HCT116 (cell line): ENCODE results near the gene KSR2. TPM values are rescaled to one million over a fixed set of nuclear protein-coding genes. Genes with fewer than 3 reads are reported as not detected.
A peak's percentile ranks its signal among the peaks of the same experiment; 100 is the strongest.
"Not testable (repeated sequence)": the region's sequence is repeated elsewhere in the genome, so short reads cannot be mapped to it uniquely, and the experiment has no call there.

ENCODE experiments used
- ATAC-seq: fragments of 200-7000 bp; cut with Tn5 transposase; 2 replicates; pipeline ENCODE4 v1.9.1; 2020; ENCODE audit warnings: mild to moderate bottlenecking, moderate library complexity
- BruUV-seq: library from RNA; stranded (reverse); fragments of 400-500 nt; replicated peaks from 2 replicates; lab custom pipeline; 2021; lab: Mats Ljungman, UMichigan
- CTCF ChIA-PET: fragments of 300-600 bp; sonication (Branson Sonifier 250); formaldehyde crosslinking; loops from one replicate; lab custom pipeline; 2021; ENCODE audit warnings: antibody characterized with exemption; lab: Charles Lee
- POLR2A ChIA-PET: fragments of 300-600, 350-600 bp; sonication (Branson Sonifier 250); formaldehyde crosslinking; loops from one replicate; lab custom pipeline; 2021; ENCODE audit warnings: antibody characterized with exemption; lab: Charles Lee
- RAD21 ChIA-PET, 2 experiments: fragments of 300-600 bp; sonication (Branson Sonifier 250); formaldehyde crosslinking; loops; one replicate each; lab custom pipeline; 2023; ENCODE audit warnings: low total read pairs in 2 of 2; ENCODE audit not compliant: uncharacterized antibody in 2 of 2, unreplicated experiment in 2 of 2, low non-redundant PET in 1 of 2; lab: Charles Lee
- DNase-seq: peaks from one replicate; pipeline ENCODE4 v3.0.0-alpha.2; 2010; ENCODE audit warnings: low read depth, low spot score
- H2AFZ ChIP-seq: fragments of 200-600 bp; shearing (Covaris generic), sonication (generic); 2 replicates; pipeline ENCODE4 v1.6.1; 2017; ENCODE audit warnings: low read depth, mixed run types, mixed read lengths, antibody characterized with exemption, low read length; ENCODE audit not compliant: poor library complexity, severe bottlenecking
- H3K27ac ChIP-seq: 2 replicates; pipeline ENCODE4 v1.5.1; 2012; ENCODE audit warnings: low read depth, low read length
- H3K27me3 ChIP-seq: fragments of 200-600 bp; sonication (generic); 2 replicates; pipeline ENCODE4 v1.6.1; 2016; ENCODE audit warnings: mixed run types, low read length, mixed read lengths; ENCODE audit not compliant: insufficient read depth
- H3K36me3 ChIP-seq, 2 experiments: fragments of 200-500 bp in 1 of 2; fragments of 200-600 bp in 1 of 2; sonication (Bioruptor generic) in 1 of 2; sonication (generic) in 1 of 2; 2 replicates each; pipeline versions ENCODE4 v1.5.1 to v1.6.1; 2014 to 2016; ENCODE audit warnings: low read length in 2 of 2, inconsistent platforms in 1 of 2, mixed read lengths in 1 of 2, mixed run types in 1 of 2; ENCODE audit not compliant: insufficient read depth in 2 of 2, control insufficient read depth in 1 of 2
- H3K4me1 ChIP-seq, 2 experiments: fragments of 200-600 bp in 1 of 2; sonication (generic) in 1 of 2; 2 replicates each; pipeline versions ENCODE4 v1.5.1 to v1.6.1; 2012 to 2017; ENCODE audit warnings: low read length in 2 of 2, inconsistent platforms in 1 of 2, mild to moderate bottlenecking in 1 of 2, mixed read lengths in 1 of 2, mixed run types in 1 of 2, moderate library complexity in 1 of 2; ENCODE audit not compliant: insufficient read depth in 2 of 2, control insufficient read depth in 1 of 2
- H3K4me2 ChIP-seq: fragments of 200-600 bp; sonication (generic); 2 replicates; pipeline ENCODE4 v1.6.1; 2017; ENCODE audit warnings: mixed run types, low read length, mixed read lengths
- H3K4me3 ChIP-seq, 2 experiments: fragments of 200-600 bp in 1 of 2; sonication (generic) in 1 of 2; replicated peaks in 1 of 2; 2 replicates each; pipeline ENCODE4 v1.5.1; 2011 to 2016; ENCODE audit warnings: low read length in 2 of 2, control low read depth in 1 of 2, low read depth in 1 of 2, mild to moderate bottlenecking in 1 of 2, mixed read lengths in 1 of 2, mixed run types in 1 of 2
- H3K79me2 ChIP-seq: fragments of 200-600 bp; sonication (generic); 2 replicates; pipeline ENCODE4 v1.6.1; 2017; ENCODE audit warnings: mild to moderate bottlenecking, mixed run types, low read length, moderate library complexity, mixed read lengths; ENCODE audit not compliant: insufficient read depth
- H3K9ac ChIP-seq: fragments of 200-600 bp; sonication (generic); 2 replicates; pipeline ENCODE4 v1.6.1; 2016; ENCODE audit warnings: low read length, mixed read lengths
- H3K9me2 ChIP-seq: fragments of 200-600 bp; sonication (generic), shearing (Covaris generic); 2 replicates; pipeline ENCODE4 v1.6.1; 2017; ENCODE audit warnings: mixed run types, mild to moderate bottlenecking, moderate library complexity; ENCODE audit not compliant: insufficient read depth
- H3K9me3 ChIP-seq, 2 experiments: fragments of 200-500 bp in 1 of 2; fragments of 200-600 bp in 1 of 2; sonication (Bioruptor generic) in 1 of 2; sonication (generic) in 1 of 2; 2 replicates each; pipeline ENCODE4 v1.6.1; 2014 to 2017; ENCODE audit warnings: low read length in 2 of 2, mixed read lengths in 2 of 2, inconsistent platforms in 1 of 2, low read depth in 1 of 2, mild to moderate bottlenecking in 1 of 2, mixed run types in 1 of 2, moderate library complexity in 1 of 2; ENCODE audit not compliant: control insufficient read depth in 1 of 2, insufficient read depth in 1 of 2
- H4K20me1 ChIP-seq: fragments of 200-600 bp; sonication (generic), shearing (Covaris generic); 2 replicates; pipeline ENCODE4 v1.6.1; 2017; ENCODE audit warnings: mixed run types, mild to moderate bottlenecking, moderate library complexity; ENCODE audit not compliant: insufficient read depth
- CEBPB ChIP-seq: IDR thresholded peaks from 2 replicates; pipeline ENCODE4 v1.6.1; 2012; ENCODE audit warnings: low read depth
- JUND ChIP-seq: IDR thresholded peaks from 2 replicates; pipeline ENCODE4 v1.6.1; 2012
- MAX ChIP-seq: IDR thresholded peaks from 2 replicates; pipeline ENCODE4 v1.6.1; 2012
- RAD21 ChIP-seq: IDR thresholded peaks from 2 replicates; pipeline ENCODE4 v1.6.1; 2012; ENCODE audit warnings: low read depth, mild to moderate bottlenecking
- SIN3A ChIP-seq: IDR thresholded peaks from 2 replicates; pipeline ENCODE4 v1.6.1; 2012; ENCODE audit warnings: low read depth
- SRF ChIP-seq: IDR thresholded peaks from 2 replicates; pipeline ENCODE4 v1.6.1; 2012; ENCODE audit warnings: low read depth
- ZBTB33 ChIP-seq: IDR thresholded peaks from 2 replicates; pipeline ENCODE4 v1.6.1; 2011; ENCODE audit warnings: mild to moderate bottlenecking, low read length, moderate library complexity; ENCODE audit not compliant: insufficient replicate concordance; ENCODE audit errors: extremely low read depth
- intact Hi-C: fragments of 100-400 bp; cut with micrococcal nuclease; formaldehyde crosslinking; loops from 2 replicates; pipeline ENCODE4 v1.10.0; 2022
- total RNA-seq: library from RNA; stranded (reverse); gene quantifications from one replicate; pipeline ENCODE4 v1.2.1, GENCODE V29; 2021; ENCODE audit not compliant: unreplicated experiment

KSR2 gene
- total RNA-seq, 1 experiment from 2014 or later: 10.1 TPM

DNA sequence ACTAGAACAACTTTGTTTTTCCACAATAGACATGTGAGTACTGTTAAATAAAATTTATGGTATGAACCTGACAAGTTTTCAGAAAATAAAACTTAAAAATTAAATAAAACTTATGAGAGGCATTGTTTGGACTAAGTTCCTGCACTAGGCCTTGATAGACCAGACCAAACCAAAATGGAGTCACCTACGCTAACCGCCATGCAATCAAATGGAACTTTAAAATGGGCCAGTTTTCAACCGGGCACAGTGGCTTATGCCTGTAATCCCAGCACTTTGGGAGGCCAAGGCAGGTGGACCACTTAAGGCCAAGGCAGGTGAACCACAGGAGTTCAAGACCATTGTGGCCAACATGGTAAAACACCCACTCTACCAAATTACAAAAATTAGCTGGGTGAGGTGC is 42.6 kb upstream of the KSR2 start:
- Histone ChIP-seq H3K9me2 (no peaks in the 10 kb centered on the region), H3K9ac (no peak overlapping the region), H3K4me3 (no peak overlapping the region), H3K79me2 (no peaks in the 10 kb centered on the region), H3K4me1 (peaks cover 5 to 12% of the 10 kb centered on the region in 2 experiments; a peak in 3 of 4 replicates), H4K20me1 (no peaks in the 10 kb centered on the region), H3K27me3 (no peaks in the 10 kb centered on the region), H3K36me3 (no peaks in the 10 kb centered on the region), H3K9me3 (no peaks in the 10 kb centered on the region), H3K4me2 (no peak overlapping the region), H3K27ac (no peak overlapping the region), H2AFZ (peak overlapping the region; percentile 35)
- no peak for DNase-seq
- no peak for ATAC-seq
- TF ChIP-seq SIN3A: no peak
- no peak for TF ChIP-seq MAX
- no peak for TF ChIP-seq SRF
- TF ChIP-seq RAD21: no peak
- TF ChIP-seq CEBPB: no peak
- TF ChIP-seq JUND: no peak
- no peak for TF ChIP-seq ZBTB33
- intact Hi-C loops: no loop called here
- ChIA-PET CTCF (no interaction called here), RAD21 (no interaction called here), POLR2A (no interaction called here)
- BruUV-seq: no TSS peak

DNA sequence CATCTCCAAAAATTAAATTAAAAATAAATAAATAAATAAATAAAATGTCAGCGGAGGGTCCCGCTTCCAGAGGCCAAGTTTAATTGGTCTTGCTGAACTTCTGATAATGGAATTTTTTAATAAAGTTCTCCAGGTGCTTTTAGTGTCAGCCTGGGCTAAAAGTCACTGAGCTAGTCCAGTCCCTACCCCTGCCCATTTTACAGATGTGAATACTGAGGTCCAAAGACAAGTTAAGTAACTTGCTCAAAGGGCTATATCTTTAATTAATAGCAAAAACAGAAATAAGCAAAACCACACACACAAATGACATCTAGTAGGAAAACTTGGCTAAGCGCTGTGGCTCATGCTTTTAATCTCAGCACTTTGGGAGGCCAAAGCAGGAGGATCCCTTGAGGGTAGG is 42.1 kb upstream of the KSR2 start:
- Histone ChIP-seq H3K9ac (no peak overlapping the region), H3K4me2 (no peak overlapping the region), H3K4me1 (peaks cover 1 to 7% of the 10 kb centered on the region in 2 experiments; a peak in 3 of 4 replicates), H3K79me2 (no peaks in the 10 kb centered on the region), H3K27ac (no peak overlapping the region), H4K20me1 (no peaks in the 10 kb centered on the region), H3K9me2 (no peaks in the 10 kb centered on the region), H3K9me3 (no peaks in the 10 kb centered on the region), H3K4me3 (no peak overlapping the region), H3K27me3 (no peaks in the 10 kb centered on the region), H2AFZ (no peak overlapping the region), H3K36me3 (no peaks in the 10 kb centered on the region)
- TF ChIP-seq SIN3A: no peak
- BruUV-seq: no TSS peak
- RAD21 ChIA-PET: no interaction called here
- no peak for ATAC-seq
- CTCF ChIA-PET: no interaction called here
- intact Hi-C loops: no loop called here
- POLR2A ChIA-PET: no interaction called here
- DNase-seq: no peak

DNA sequence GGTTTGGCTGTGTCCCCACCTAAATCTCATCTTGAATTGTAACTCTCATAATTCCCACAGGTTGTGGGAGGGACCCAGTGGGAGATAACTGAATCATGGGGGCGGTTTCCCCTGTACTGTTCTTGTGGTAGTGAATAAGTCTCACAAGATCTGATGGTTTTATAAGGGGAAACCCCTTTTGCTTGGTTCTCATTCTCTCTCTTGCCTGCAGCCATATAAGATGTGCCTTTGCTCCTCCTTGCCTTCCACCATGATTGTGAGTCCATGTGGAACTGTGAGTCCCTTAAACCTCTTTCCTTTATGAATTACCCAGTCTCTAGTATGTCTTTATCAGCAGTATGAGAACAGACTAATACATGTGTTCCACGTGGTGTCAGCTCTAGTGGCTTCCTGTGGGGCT is 31.0 kb upstream of the KSR2 start:
- BruUV-seq, H3K9me3 ChIP-seq, ATAC-seq, CTCF ChIA-PET, RAD21 ChIA-PET, H3K36me3 ChIP-seq, H3K27me3 ChIP-seq, H3K9ac ChIP-seq, H3K4me1 ChIP-seq, H4K20me1 ChIP-seq, H3K4me2 ChIP-seq, intact Hi-C loops, H3K79me2 ChIP-seq, H3K9me2 ChIP-seq, H2AFZ ChIP-seq, H3K4me3 ChIP-seq, POLR2A ChIA-PET, H3K27ac ChIP-seq, DNase-seq: not testable (repeated sequence)
